Measurements from ENCODE around the gene ITSN1. TPM values are rescaled to one million over a fixed set of nuclear protein-coding genes. Genes with fewer than 3 reads are reported as not detected.

Gene ITSN1
- polyA plus RNA-seq, 1 donor from 2014 or later: 35.1 TPM

- Histone ChIP-seq H3K36me3 (ENCODE audit: insufficient read depth, low read length) (peaks cover 5% of the 10 kb centered on the region), H2AFZ (ENCODE audit: low read depth, low read length) (no peak overlapping the region), H4K20me1 (ENCODE audit: insufficient read depth) (no peaks in the 10 kb centered on the region), H3K9me2 (ENCODE audit: insufficient read depth, low read length) (no peaks in the 10 kb centered on the region), H3K9ac (ENCODE audit: low read length) (no peak overlapping the region), H3K79me2 (replicated peaks; ENCODE audit: insufficient read depth, low read length) (no peaks in the 10 kb centered on the region), H3F3A (ENCODE audit: insufficient read depth, low read length, poor library complexity, severe bottlenecking) (no peaks in the 10 kb centered on the region), H3K9me3 (ENCODE audit: low read length) (no peaks in the 10 kb centered on the region), H3K4me3 (ENCODE audit: low read length) (no peak overlapping the region), H3K27me3 (ENCODE audit: insufficient read depth, low read depth, low read length) (no peaks in the 10 kb centered on the region), H3K27ac (ENCODE audit: low read length) (no peak overlapping the region), H3K4me2 (ENCODE audit: low read length) (no peak overlapping the region)
- no peak for TF ChIP-seq POLR2AphosphoS5 (IDR thresholded peaks at IDR 0.05)
- no peak for TF ChIP-seq RAD21 (conservative IDR thresholded peaks at IDR 0.05)
Observed at GRCh38 chr21:33854604-33855003, 212.3 kb downstream of the ITSN1 start.

GRCh38 chr21:33855190-33855589 lies 212.9 kb downstream of the ITSN1 start:
- Histone ChIP-seq H3K9me3 (ENCODE audit: low read length) (no peaks in the 10 kb centered on the region), H3K27me3 (ENCODE audit: insufficient read depth, low read depth, low read length) (no peaks in the 10 kb centered on the region), H3K27ac (ENCODE audit: low read length) (no peak overlapping the region), H3F3A (ENCODE audit: insufficient read depth, low read length, poor library complexity, severe bottlenecking) (no peaks in the 10 kb centered on the region), H3K4me3 (ENCODE audit: low read length) (no peak overlapping the region), H3K79me2 (replicated peaks; ENCODE audit: insufficient read depth, low read length) (no peaks in the 10 kb centered on the region), H2AFZ (ENCODE audit: low read depth, low read length) (no peak overlapping the region), H3K9me2 (ENCODE audit: insufficient read depth, low read length) (no peaks in the 10 kb centered on the region), H4K20me1 (ENCODE audit: insufficient read depth) (no peaks in the 10 kb centered on the region), H3K9ac (ENCODE audit: low read length) (no peak overlapping the region), H3K36me3 (ENCODE audit: insufficient read depth, low read length) (peaks cover 5% of the 10 kb centered on the region), H3K4me2 (ENCODE audit: low read length) (no peak overlapping the region)
- no peak for TF ChIP-seq SMC3 (conservative IDR thresholded peaks at IDR 0.05; ENCODE audit: poor library complexity)
- no peak for TF ChIP-seq MXI1 (conservative IDR thresholded peaks at IDR 0.05; ENCODE audit: poor library complexity, severe bottlenecking)
- TF ChIP-seq TAF1 (IDR thresholded peaks at IDR 0.05; ENCODE audit: low read depth): no peak
- no peak for TF ChIP-seq EZH2 (IDR thresholded peaks at IDR 0.05; ENCODE audit: borderline replicate concordance, insufficient read depth, low read length, poor library complexity, severe bottlenecking)
- TF ChIP-seq CTCF (IDR thresholded peaks at IDR 0.05; ENCODE audit: poor library complexity, severe bottlenecking): no peak

- peaks cover 5% of the 10 kb centered on the region for H3K36me3 ChIP-seq (ENCODE audit: insufficient read depth, low read length)
- H3K9ac ChIP-seq (ENCODE audit: low read length): no peak overlapping the region
- no peaks in the 10 kb centered on the region for H3K27me3 ChIP-seq (ENCODE audit: insufficient read depth, low read depth, low read length)
- no peaks in the 10 kb centered on the region for H3K9me3 ChIP-seq (ENCODE audit: low read length)
- H3K79me2 ChIP-seq (replicated peaks; ENCODE audit: insufficient read depth, low read length): no peaks in the 10 kb centered on the region
- H4K20me1 ChIP-seq (ENCODE audit: insufficient read depth): no peaks in the 10 kb centered on the region
- H3F3A ChIP-seq (ENCODE audit: insufficient read depth, low read length, poor library complexity, severe bottlenecking): no peaks in the 10 kb centered on the region
- no peaks in the 10 kb centered on the region for H3K9me2 ChIP-seq (ENCODE audit: insufficient read depth, low read length)
- no peak overlapping the region for H3K27ac ChIP-seq (ENCODE audit: low read length)
- TF ChIP-seq TAF1 (IDR thresholded peaks at IDR 0.05; ENCODE audit: low read depth): no peak
- TF ChIP-seq SMC3 (conservative IDR thresholded peaks at IDR 0.05; ENCODE audit: poor library complexity): no peak
- TF ChIP-seq EZH2 (IDR thresholded peaks at IDR 0.05; ENCODE audit: borderline replicate concordance, insufficient read depth, low read length, poor library complexity, severe bottlenecking): no peak
- no peak for TF ChIP-seq RAD21 (conservative IDR thresholded peaks at IDR 0.05)
- TF ChIP-seq POLR2AphosphoS5 (IDR thresholded peaks at IDR 0.05): no peak
- TF ChIP-seq EP300 (conservative IDR thresholded peaks at IDR 0.05; ENCODE audit: poor library complexity, severe bottlenecking): no peak
- no peak for TF ChIP-seq CTCF (IDR thresholded peaks at IDR 0.05; ENCODE audit: poor library complexity, severe bottlenecking)
- TF ChIP-seq REST (IDR thresholded peaks at IDR 0.05; ENCODE audit: borderline replicate concordance): no peak
- no peak for TF ChIP-seq MXI1 (conservative IDR thresholded peaks at IDR 0.05; ENCODE audit: poor library complexity, severe bottlenecking)
- no peak overlapping the region for H3K4me2 ChIP-seq (ENCODE audit: low read length)
- H3K4me3 ChIP-seq (ENCODE audit: low read length): no peak overlapping the region
- H2AFZ ChIP-seq (ENCODE audit: low read depth, low read length): no peak overlapping the region
Observed at GRCh38 chr21:33856893-33857527, 214.7 kb downstream of the ITSN1 start.
